H1 (cell line): ENCODE results near the gene C12orf75. TPM values are rescaled to one million over a fixed set of nuclear protein-coding genes. Genes with fewer than 3 reads are reported as not detected.

Source experiments
- CTCF ChIA-PET: fragments of 300-600 bp; sonication (Branson Sonifier 250); formaldehyde crosslinking; loops from one replicate; lab custom pipeline; 2021; ENCODE audit not compliant: partially characterized antibody; lab: Charles Lee
- POLR2A ChIA-PET: fragments of 300-600 bp; sonication (Branson Sonifier 250); formaldehyde crosslinking; loops from one replicate; lab custom pipeline; 2021; ENCODE audit warnings: inconsistent platforms; ENCODE audit not compliant: partially characterized antibody; lab: Charles Lee
- DNase-seq, 2 experiments: peaks; one replicate each; pipeline versions ENCODE4 v3.0.0 to v3.0.0-alpha.2; 2010 to 2022; ENCODE audit warnings: low spot score in 2 of 2, low read depth in 1 of 2, mixed read lengths in 1 of 2
- FAIRE-seq: peaks from 2 replicates; lab custom pipeline; 2011; peaks lifted over from hg19 to GRCh38; lab: Jason Lieb, UNC
- H2AFZ ChIP-seq: 2 replicates; pipeline ENCODE4 v1.8.1; 2012; ENCODE audit warnings: low read length, inconsistent platforms
- H2AK5ac ChIP-seq: 2 replicates; pipeline ENCODE4 v1.6.1; 2013; ENCODE audit warnings: low read depth, low read length
- H2BK120ac ChIP-seq: replicated peaks from 2 replicates; pipeline ENCODE3; 2013; ENCODE audit warnings: low read depth, low read length, inconsistent platforms
- H2BK12ac ChIP-seq: 2 replicates; pipeline ENCODE4 v1.6.1; 2013; ENCODE audit warnings: low read depth, low read length
- H2BK15ac ChIP-seq: 2 replicates; pipeline ENCODE4 v1.6.1; 2013; ENCODE audit warnings: low read length
- H2BK20ac ChIP-seq: 2 replicates; pipeline ENCODE4 v1.6.1; 2013; ENCODE audit warnings: low read length
- H2BK5ac ChIP-seq: 2 replicates; pipeline ENCODE4 v1.6.1; 2013; ENCODE audit warnings: low read depth, low read length
- H3K14ac ChIP-seq: 2 replicates; pipeline ENCODE4 v1.6.1; 2013; ENCODE audit warnings: inconsistent platforms; ENCODE audit not compliant: insufficient read length
- H3K18ac ChIP-seq: 2 replicates; pipeline ENCODE4 v1.6.1; 2013; ENCODE audit warnings: low read length; ENCODE audit errors: extremely low read depth
- H3K23ac ChIP-seq: 2 replicates; pipeline ENCODE4 v1.6.1; 2013; ENCODE audit warnings: inconsistent platforms; ENCODE audit not compliant: insufficient read length
- H3K23me2 ChIP-seq: 2 replicates; pipeline ENCODE4 v1.6.1; 2013; ENCODE audit warnings: low read depth, low read length
- H3K27ac ChIP-seq: 2 replicates; pipeline ENCODE4 v1.6.1; 2011; ENCODE audit warnings: low read depth, low read length, inconsistent platforms
- H3K27me3 ChIP-seq, 4 experiments: replicated peaks in 1 of 4; 1 replicate in 1 of 4; 2 replicates in 3 of 4; pipeline versions ENCODE4 v1.6.1 to v1.8.1; 2011 to 2013; ENCODE audit warnings: low read length in 3 of 4, mild to moderate bottlenecking in 3 of 4, inconsistent platforms in 2 of 4, mixed read lengths in 2 of 4, moderate library complexity in 1 of 4; ENCODE audit not compliant: control insufficient read depth in 3 of 4, insufficient read depth in 3 of 4; ENCODE audit errors: extremely low read depth in 1 of 4
- H3K36me3 ChIP-seq, 4 experiments: 2 replicates each; pipeline versions ENCODE4 v1.6.1 to v1.8.1; 2011 to 2013; ENCODE audit warnings: mild to moderate bottlenecking in 4 of 4, low read length in 3 of 4, moderate library complexity in 2 of 4, control low read depth in 1 of 4, inconsistent platforms in 1 of 4; ENCODE audit not compliant: insufficient read depth in 4 of 4, control insufficient read depth in 2 of 4
- H3K4ac ChIP-seq: replicated peaks from 2 replicates; pipeline ENCODE3; 2013; ENCODE audit warnings: low read length, low read depth, mixed read lengths, inconsistent platforms; ENCODE audit not compliant: insufficient read length
- H3K4me1 ChIP-seq, 4 experiments: replicated peaks in 1 of 4; 1 replicate in 1 of 4; 2 replicates in 3 of 4; pipeline versions ENCODE4 v1.6.1 to v1.8.1; 2011 to 2013; ENCODE audit warnings: low read length in 3 of 4, inconsistent platforms in 2 of 4, mixed read lengths in 1 of 4; ENCODE audit not compliant: insufficient read depth in 4 of 4, control insufficient read depth in 3 of 4
- H3K4me2 ChIP-seq, 2 experiments: 2 replicates each; pipeline versions ENCODE4 v1.6.1 to v1.8.1; 2011 to 2013; ENCODE audit warnings: low read depth in 2 of 2, low read length in 2 of 2, control low read depth in 1 of 2, inconsistent platforms in 1 of 2, mild to moderate bottlenecking in 1 of 2; ENCODE audit not compliant: insufficient read depth in 1 of 2
- H3K4me3 ChIP-seq, 4 experiments: fragments of 200-600, 300-600 bp in 1 of 4; sonication (generic), shearing (Covaris generic), sonication (Bioruptor Twin) in 1 of 4; 2 replicates each; pipeline versions ENCODE4 v1.5.1 to v1.8.1; 2011 to 2016; ENCODE audit warnings: low read length in 4 of 4, low read depth in 3 of 4, control low read depth in 2 of 4, inconsistent platforms in 2 of 4, mild to moderate bottlenecking in 2 of 4, mixed read lengths in 1 of 4, moderate library complexity in 1 of 4; ENCODE audit not compliant: insufficient read depth in 2 of 4; ENCODE audit errors: extremely low read depth in 1 of 4
- H3K56ac ChIP-seq: replicated peaks from 2 replicates; pipeline ENCODE3; 2013; ENCODE audit warnings: low read depth, mild to moderate bottlenecking, mixed read lengths, low read length, inconsistent platforms; ENCODE audit not compliant: insufficient read length
- H3K79me1 ChIP-seq: 2 replicates; pipeline ENCODE4 v1.6.1; 2013; ENCODE audit warnings: low read depth, low read length, control low read depth
- H3K79me2 ChIP-seq, 2 experiments: 2 replicates each; pipeline versions ENCODE4 v1.6.1 to v1.8.1; 2012 to 2013; ENCODE audit warnings: low read length in 2 of 2, mild to moderate bottlenecking in 2 of 2, inconsistent platforms in 1 of 2; ENCODE audit not compliant: insufficient read depth in 2 of 2, control insufficient read depth in 1 of 2
- H3K9ac ChIP-seq, 4 experiments: replicated peaks in 1 of 4; 1 replicate in 1 of 4; 2 replicates in 3 of 4; pipeline versions ENCODE4 v1.6.1 to v1.8.1; 2011 to 2013; ENCODE audit warnings: low read depth in 3 of 4, low read length in 3 of 4, control low read depth in 2 of 4, mild to moderate bottlenecking in 2 of 4, moderate library complexity in 2 of 4, inconsistent platforms in 1 of 4; ENCODE audit errors: extremely low read depth in 1 of 4
- H3K9me3 ChIP-seq, 2 experiments: 2 replicates each; pipeline versions ENCODE4 v1.6.1 to v1.8.1; 2012 to 2013; ENCODE audit warnings: mild to moderate bottlenecking in 2 of 2, moderate library complexity in 2 of 2, control low read depth in 1 of 2, inconsistent platforms in 1 of 2, low read depth in 1 of 2, low read length in 1 of 2, mixed read lengths in 1 of 2; ENCODE audit not compliant: insufficient read depth in 2 of 2
- H4K20me1 ChIP-seq, 2 experiments: replicated peaks in 1 of 2; 2 replicates each; pipeline versions ENCODE3 to v1.8.1; 2011 to 2013; ENCODE audit warnings: inconsistent platforms in 2 of 2, low read length in 2 of 2, mild to moderate bottlenecking in 1 of 2; ENCODE audit not compliant: insufficient read depth in 2 of 2, control insufficient read depth in 1 of 2
- H4K5ac ChIP-seq: 2 replicates; pipeline ENCODE4 v1.6.1; 2013; ENCODE audit warnings: low read length, low read depth, mixed read lengths, inconsistent platforms; ENCODE audit not compliant: insufficient read length
- H4K8ac ChIP-seq: 2 replicates; pipeline ENCODE4 v1.8.0; 2013; ENCODE audit warnings: mild to moderate bottlenecking, moderate library complexity, low read length, inconsistent platforms; ENCODE audit not compliant: insufficient read depth; ENCODE audit errors: extremely low read depth
- H4K91ac ChIP-seq: replicated peaks from 2 replicates; pipeline ENCODE3; 2013; ENCODE audit warnings: low read length, mixed read lengths, inconsistent platforms; ENCODE audit not compliant: insufficient read length
- BCL11A ChIP-seq, 2 experiments: IDR thresholded peaks; one replicate each; pipeline ENCODE4 v1.6.1; 2011; ENCODE audit warnings: low read depth in 2 of 2, low read length in 2 of 2, mild to moderate bottlenecking in 2 of 2
- CBX5 ChIP-seq: fragments of 300-800, 300-1000 bp; sonication (generic); IDR thresholded peaks from 2 replicates; pipeline ENCODE4 v1.7.1; 2016; ENCODE audit warnings: antibody characterized with exemption, low read length, low read depth
- CHD2 ChIP-seq: IDR thresholded peaks from 2 replicates; pipeline ENCODE4 v1.6.1; 2012; ENCODE audit warnings: low read length, improper control_type of control experiment
- CREB1 ChIP-seq: IDR thresholded peaks from 2 replicates; pipeline ENCODE4 v1.6.1; 2012; ENCODE audit warnings: inconsistent platforms
- CTBP2 ChIP-seq: IDR thresholded peaks from 2 replicates; pipeline ENCODE4 v1.7.0; 2011; ENCODE audit warnings: borderline replicate concordance, mild to moderate bottlenecking, moderate library complexity, mixed read lengths, low read length; ENCODE audit not compliant: insufficient read depth, insufficient read length
- EP300 ChIP-seq, 2 experiments: IDR thresholded peaks; 1 replicate in 1 of 2; 2 replicates in 1 of 2; pipeline ENCODE4 v1.6.1; 2011 to 2012; ENCODE audit warnings: low read depth in 2 of 2, low read length in 2 of 2, mild to moderate bottlenecking in 2 of 2, borderline replicate concordance in 1 of 2, inconsistent platforms in 1 of 2, moderate library complexity in 1 of 2
- EZH2 ChIP-seq: fragments of 200-600 bp; sonication (generic); IDR thresholded peaks from 2 replicates; pipeline ENCODE4 v1.7.1; 2012; ENCODE audit warnings: low read depth, mild to moderate bottlenecking, moderate library complexity, low read length, inconsistent platforms; ENCODE audit not compliant: severe bottlenecking
- GABPA ChIP-seq: IDR thresholded peaks from 2 replicates; pipeline ENCODE4 v1.6.1; 2011; ENCODE audit warnings: mild to moderate bottlenecking, low read length, moderate library complexity, borderline replicate concordance; ENCODE audit not compliant: insufficient read depth
- HDAC2 ChIP-seq, 2 experiments: fragments of 300-600 bp in 1 of 2; sonication (generic) in 1 of 2; IDR thresholded peaks; 2 replicates each; pipeline ENCODE4 v1.6.1; 2011 to 2012; ENCODE audit warnings: low read depth in 2 of 2, low read length in 2 of 2, mild to moderate bottlenecking in 2 of 2, moderate library complexity in 2 of 2, borderline replicate concordance in 1 of 2, inconsistent platforms in 1 of 2
- NRF1 ChIP-seq: IDR thresholded peaks from 2 replicates; pipeline ENCODE4 v1.6.1; 2011; ENCODE audit warnings: mild to moderate bottlenecking, low read depth, low read length, improper control_type of control experiment
- POU5F1 ChIP-seq: IDR thresholded peaks from 2 replicates; pipeline ENCODE4 v1.6.1; 2011; ENCODE audit warnings: low read depth, mild to moderate bottlenecking, low read length, moderate library complexity
- RXRA ChIP-seq: IDR thresholded peaks from 2 replicates; pipeline ENCODE4 v1.6.1; 2011; ENCODE audit warnings: low read depth, mild to moderate bottlenecking, low read length, moderate library complexity; ENCODE audit not compliant: insufficient read depth
- SRF ChIP-seq: IDR thresholded peaks from 2 replicates; pipeline ENCODE4 v1.6.1; 2011; ENCODE audit warnings: mild to moderate bottlenecking, low read depth, low read length, moderate library complexity
- TEAD4 ChIP-seq: IDR thresholded peaks from 2 replicates; pipeline ENCODE4 v1.6.1; 2012; ENCODE audit warnings: low read depth, low read length, inconsistent platforms, mixed read lengths
- YY1 ChIP-seq: IDR thresholded peaks from 2 replicates; pipeline ENCODE4 v1.6.1; 2011; ENCODE audit warnings: low read depth, mild to moderate bottlenecking, low read length
- WGBS, 2 experiments: shearing (Covaris generic) in 1 of 2; methylation state at CpG; one replicate each; pipeline versions ENCODE4 v1.1.6 to v1.1.7; 2013 to 2015; ENCODE audit warnings: low lambda C conversion rate in 2 of 2, mixed read lengths in 2 of 2, inconsistent platforms in 1 of 2, low coverage in 1 of 2, missing lambda C conversion rate in 1 of 2; ENCODE audit not compliant: insufficient replicate concordance in 2 of 2, insufficient coverage in 1 of 2, insufficient read length in 1 of 2; ENCODE audit errors: extremely low coverage in 1 of 2, missing lambda C conversion rate in 1 of 2; 5-methylcytosine and 5-hydroxymethylcytosine counted together
- polyA plus RNA-seq, 7 experiments: library from polyadenylated mRNA; depleted of rRNA in 3 of 7; stranded (reverse) in 5 of 7; unstranded in 2 of 7; fragments of >200 nt in 5 of 7; fragments of 200-250 nt in 2 of 7; gene quantifications; 1 replicate in 5 of 7; 2 replicates in 1 of 7; 4 replicates in 1 of 7; pipeline versions ENCODE4 v1.2.1 to v1.2.3, GENCODE V29; 2011 to 2013; ENCODE audit warnings: missing spikeins in 2 of 7, mixed read lengths in 2 of 7
- total RNA-seq: library from RNA; stranded (reverse); fragmentation: NEBNext Ultra II Directional; extraction: Animal tissue kit (Norgen Biotek cat#: 25700); gene quantifications from 2 replicates; pipeline ENCODE4 v1.2.1, GENCODE V29; 2021

C12orf75 gene
- total and polyA plus RNA-seq, 2 of the 8 experiments (the other 6 are each of a cell fraction or from before 2014, with no cell fraction given), result 26.4 to 41.2 TPM

- POLR2A ChIA-PET, result no interaction called here
- Histone ChIP-seq H3K14ac (no peak overlapping the region), H3K4me1 (no peaks in the 10 kb centered on the region)
- TF ChIP-seq CTBP2 (no peak), TEAD4 (no peak), HDAC2 (IDR thresholded peaks at IDR 0.05; ENCODE audit: borderline replicate concordance in 1 of 2, low read depth in 2 of 2, low read length in 2 of 2) (no peak), EP300 (IDR thresholded peaks at IDR 0.05; ENCODE audit: borderline replicate concordance in 1 of 2, low read depth in 2 of 2, low read length in 2 of 2) (no peak), POU5F1 (no peak), GABPA (no peak), EZH2 (no peak), CHD2 (no peak), RXRA (no peak), CREB1 (no peak), SRF (no peak), YY1 (no peak), NRF1 (no peak), CBX5 (no peak), BCL11A (IDR thresholded peaks at IDR 0.05; ENCODE audit: low read depth in 2 of 2, low read length in 2 of 2) (no peak)
Measured at GRCh38 chr12:105285378-105285777, 45.1 kb upstream of the C12orf75 start.

More at GRCh38 chr12:105285378-105285777, 45.1 kb upstream of the C12orf75 start:
- no peak overlapping the region for H2BK15ac ChIP-seq
- H2AFZ ChIP-seq, result no peak overlapping the region
- no peak overlapping the region for H4K8ac ChIP-seq
- no peak overlapping the region for H4K91ac ChIP-seq
- no peak overlapping the region for H3K4me2 ChIP-seq
- no peaks in the 10 kb centered on the region for H4K20me1 ChIP-seq
- no peaks in the 10 kb centered on the region for H3K27me3 ChIP-seq
- no peak overlapping the region for H3K4ac ChIP-seq
- H2BK20ac ChIP-seq, result no peak overlapping the region
- H3K9ac ChIP-seq, result no peak overlapping the region
- DNase-seq, result no peak
- H3K9me3 ChIP-seq, result no peaks in the 10 kb centered on the region
- CTCF ChIA-PET, result no interaction called here
- H3K4me3 ChIP-seq, result no peak overlapping the region
- H2BK120ac ChIP-seq, result no peak overlapping the region
- no peak overlapping the region for H2AK5ac ChIP-seq
- no peak overlapping the region for H3K27ac ChIP-seq
- no peak overlapping the region for H2BK12ac ChIP-seq
- H3K23ac ChIP-seq, result no peak overlapping the region
- FAIRE-seq, result no peak
- H3K79me2 ChIP-seq, result no peaks in the 10 kb centered on the region
- no peak overlapping the region for H2BK5ac ChIP-seq
- no peak overlapping the region for H4K5ac ChIP-seq
- H3K79me1 ChIP-seq, result no peaks in the 10 kb centered on the region
- 86% methylated on average over 1 of the region's 1 CpG; no CpG with 5 or more reads in 1 of the 2 experiments for WGBS, 2 experiments
- H3K56ac ChIP-seq, result no peak overlapping the region
- H3K36me3 ChIP-seq, result no peaks in the 10 kb centered on the region
- no peak overlapping the region for H3K18ac ChIP-seq
- no peaks in the 10 kb centered on the region for H3K23me2 ChIP-seq
